Activated T-cell treated with anti-CD3 and anti-CD28 coated beads for 48 hours (primary cell): ENCODE measurements around the gene KAT8.
"Not testable (repeated sequence)": the region's sequence is repeated elsewhere in the genome, so short reads cannot be mapped to it uniquely, and the experiment has no call there.

Source experiments
- DNase-seq: peaks from one replicate; pipeline ENCODE4 v3.0.0-alpha.2; 2020; ENCODE audit warnings: low read depth

Gene KAT8

DNA sequence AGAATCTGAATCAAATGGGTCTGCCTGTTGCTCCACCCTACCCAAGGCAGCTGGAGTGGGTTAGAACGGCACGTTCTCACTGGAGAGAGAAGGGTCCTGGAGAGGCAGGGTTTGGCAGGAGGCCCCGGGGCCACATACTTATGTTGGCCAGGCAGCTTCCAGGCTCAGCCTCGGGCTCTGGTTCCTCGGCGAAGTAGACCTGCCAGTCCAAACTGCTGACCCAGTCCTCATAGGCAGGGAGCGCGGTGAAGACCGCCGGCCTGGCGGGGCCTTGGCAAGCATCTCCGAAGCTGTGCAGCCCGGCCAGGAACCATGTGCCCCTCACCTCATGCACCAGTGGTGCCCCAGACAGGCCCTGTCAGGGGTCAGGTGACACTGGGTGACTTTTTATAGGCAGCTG lies 33.5 kb upstream of the KAT8 start:
- no peak for DNase-seq

- no peak for DNase-seq
Observed at GRCh38 chr16:31084584-31085302, 32.7 kb upstream of the KAT8 start.

DNA sequence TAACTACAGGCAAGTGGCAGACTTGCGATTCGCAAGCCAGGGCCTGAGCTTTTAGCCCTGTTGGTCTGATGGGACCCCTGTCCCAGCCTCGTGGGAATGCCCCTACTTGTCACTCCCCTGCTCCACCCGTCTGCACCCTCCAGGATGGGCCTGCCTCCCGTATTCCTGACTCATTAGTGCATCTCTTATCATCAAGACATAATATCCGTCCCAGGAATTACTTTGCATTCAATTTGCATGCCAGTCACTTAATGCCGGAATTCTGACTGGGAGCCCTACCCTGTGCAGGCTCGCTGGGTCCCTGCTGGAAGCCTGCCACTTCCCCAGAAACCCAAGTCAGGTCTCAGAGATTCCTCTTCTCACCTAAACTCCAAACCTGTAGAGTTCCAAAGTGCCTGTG lies 32.1 kb upstream of the KAT8 start:
- no peak for DNase-seq

- DNase-seq = no peak
Observed at GRCh38 chr16:31085873-31086628, 31.4 kb upstream of the KAT8 start.

- no peak for DNase-seq
Observed at GRCh38 chr16:31086629-31086906, 30.9 kb upstream of the KAT8 start.

- DNase-seq = no peak
Observed at GRCh38 chr16:31087481-31087880, 30.0 kb upstream of the KAT8 start.

DNA sequence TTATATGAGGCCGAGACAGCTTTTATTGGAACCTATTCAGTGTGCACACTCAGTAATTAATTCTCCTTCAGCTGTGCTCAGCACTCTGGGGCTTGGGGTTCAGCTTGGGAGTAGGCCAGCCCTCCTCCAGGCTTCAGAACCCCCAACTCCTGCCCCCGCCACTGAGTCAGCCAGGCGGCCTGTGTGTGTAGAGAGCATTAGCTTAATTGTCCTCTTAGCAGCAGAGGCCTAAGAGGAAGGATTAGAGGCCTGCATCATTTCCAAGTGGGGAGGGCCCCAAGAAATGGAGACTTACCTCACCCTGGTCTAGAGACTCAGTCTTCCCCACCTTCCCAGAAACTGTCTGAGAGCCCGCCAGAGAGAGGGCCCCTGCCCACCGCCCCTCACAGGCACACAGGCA lies 29.5 kb upstream of the KAT8 start:
- DNase-seq = no peak

- no peak for DNase-seq
Observed at GRCh38 chr16:31088459-31089183, 28.8 kb upstream of the KAT8 start, which contains the start of gene PRSS53. Gene PRSS53, minus strand, starts transcription at chr16:31088943. Its CDS starts 134 bp downstream, at chr16:31088809.

DNA sequence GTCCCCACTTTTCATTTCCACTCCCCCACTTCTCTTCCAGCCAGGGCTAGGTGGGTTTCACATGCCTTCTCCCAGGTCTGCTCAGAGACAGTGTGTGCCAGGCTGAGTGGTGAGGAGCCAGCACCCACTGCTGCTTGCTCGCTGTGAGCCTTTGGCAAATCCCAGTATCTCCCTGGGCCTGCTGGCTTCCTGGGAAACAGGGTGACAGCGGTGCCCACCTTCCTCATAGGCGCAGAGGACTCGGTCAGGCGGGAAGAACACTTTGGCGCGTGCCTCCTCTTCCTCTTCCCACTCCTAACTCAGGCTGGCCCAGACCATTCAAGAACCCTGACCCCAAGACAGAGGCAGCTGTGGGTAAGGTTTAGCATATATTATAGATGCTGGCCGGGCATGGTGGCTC lies 28.3 kb upstream of the KAT8 start:
- no peak for DNase-seq

DNA sequence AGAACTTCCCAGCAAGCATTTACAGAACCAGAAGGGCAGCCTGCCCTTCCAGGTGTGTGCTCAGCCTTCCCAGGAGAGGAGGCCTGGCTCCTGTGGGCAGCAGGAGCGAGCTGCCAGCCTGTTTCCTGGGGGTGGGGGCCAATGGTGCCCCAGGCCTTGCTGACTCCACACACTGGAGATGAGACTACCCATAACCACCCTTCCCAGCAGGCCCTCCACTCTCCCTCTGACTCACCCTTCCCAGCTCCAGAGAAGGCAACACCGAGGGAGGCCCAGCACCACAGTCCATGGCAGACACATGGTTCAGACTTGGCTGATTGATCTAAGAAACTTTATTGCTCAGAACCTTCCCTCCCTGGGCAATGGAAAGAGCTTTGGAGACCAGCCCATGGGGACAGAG lies 26.9 kb upstream of the KAT8 start:
- no peak for DNase-seq

DNA sequence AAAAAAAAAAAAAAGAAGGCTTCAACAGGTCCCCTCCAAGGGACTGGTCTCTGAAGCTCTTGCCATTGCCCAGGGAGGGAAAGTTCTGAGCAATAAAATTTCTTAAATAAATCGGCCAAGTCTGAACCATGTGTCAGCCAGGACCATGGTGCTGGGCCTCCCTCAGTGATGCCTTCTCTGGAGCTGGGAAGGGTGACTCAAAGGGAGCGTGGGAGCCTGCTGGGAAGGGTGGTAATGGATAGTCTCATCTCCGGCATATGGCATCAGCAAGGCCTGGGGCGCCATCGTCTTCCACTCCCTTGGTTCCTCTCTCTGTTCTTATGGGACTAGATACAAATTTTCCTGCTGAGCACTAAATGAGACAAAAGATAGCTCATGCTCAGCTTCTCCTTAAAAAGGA lies 25.1 kb upstream of the KAT8 start:
- no peak for DNase-seq

GRCh38 chr16:31093132-31093703 lies 24.2 kb upstream of the KAT8 start:
- no peak for DNase-seq

DNA sequence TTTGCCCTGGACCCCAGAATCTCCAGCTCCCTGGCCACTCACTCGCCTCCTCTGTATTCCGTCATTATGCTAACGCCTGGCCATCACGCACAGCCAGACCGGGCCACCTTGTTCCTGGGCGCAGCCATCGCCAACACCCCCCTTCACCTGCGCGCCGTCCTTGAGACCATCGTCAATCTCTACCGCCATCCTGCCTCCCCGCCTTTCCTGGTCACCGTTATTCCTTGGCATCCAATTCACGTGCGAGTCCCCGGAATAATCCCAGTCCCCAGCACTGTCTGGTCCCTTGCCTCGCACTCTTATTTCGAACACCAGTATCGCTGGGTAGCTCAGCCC lies 23.4 kb upstream of the KAT8 start:
- no peak for DNase-seq

DNA sequence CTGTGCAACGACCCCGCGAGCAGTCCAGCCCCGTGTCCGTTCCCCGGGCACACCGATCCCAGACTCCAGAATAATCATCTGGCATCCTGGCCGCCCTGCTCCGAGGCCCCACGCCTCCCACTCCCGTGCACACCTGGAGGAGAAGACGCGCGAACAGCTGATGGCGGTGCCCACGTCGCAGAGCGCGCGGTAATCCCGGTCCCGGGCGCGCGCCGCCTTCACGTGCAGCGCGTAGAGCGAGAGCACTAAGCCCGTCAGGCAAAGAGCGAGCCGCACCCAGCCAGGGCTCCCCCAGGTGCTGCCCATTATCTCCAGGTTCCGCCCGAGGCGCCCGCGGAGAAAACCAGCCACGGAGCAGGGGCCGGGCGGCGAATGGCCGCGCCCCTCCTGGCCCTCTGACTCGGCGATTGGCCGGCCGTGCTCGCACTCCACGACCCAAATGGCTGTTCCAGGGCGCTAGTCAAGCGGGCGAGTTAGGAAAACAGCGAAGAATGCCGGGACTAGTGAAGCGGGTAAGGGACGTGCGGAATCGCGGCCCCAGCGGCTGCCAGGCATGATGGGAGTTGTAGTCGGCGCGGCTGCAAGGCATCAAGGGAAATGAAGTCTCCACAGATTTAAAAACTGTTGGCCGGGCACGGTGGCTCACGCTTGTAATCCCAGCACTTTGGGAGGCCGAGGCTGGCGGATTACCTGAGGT lies 22.9 kb upstream of the KAT8 start, which contains the start of gene VKORC1:
Gene VKORC1, minus strand, starts transcription at position 374 of the 697 bp plus-strand sequence. Its CDS starts 68 bp downstream, at position 306.
- DNase-seq = peak; percentile 86

GRCh38 chr16:31099860-31100638 lies 17.4 kb upstream of the KAT8 start:
- no peak for DNase-seq

DNA sequence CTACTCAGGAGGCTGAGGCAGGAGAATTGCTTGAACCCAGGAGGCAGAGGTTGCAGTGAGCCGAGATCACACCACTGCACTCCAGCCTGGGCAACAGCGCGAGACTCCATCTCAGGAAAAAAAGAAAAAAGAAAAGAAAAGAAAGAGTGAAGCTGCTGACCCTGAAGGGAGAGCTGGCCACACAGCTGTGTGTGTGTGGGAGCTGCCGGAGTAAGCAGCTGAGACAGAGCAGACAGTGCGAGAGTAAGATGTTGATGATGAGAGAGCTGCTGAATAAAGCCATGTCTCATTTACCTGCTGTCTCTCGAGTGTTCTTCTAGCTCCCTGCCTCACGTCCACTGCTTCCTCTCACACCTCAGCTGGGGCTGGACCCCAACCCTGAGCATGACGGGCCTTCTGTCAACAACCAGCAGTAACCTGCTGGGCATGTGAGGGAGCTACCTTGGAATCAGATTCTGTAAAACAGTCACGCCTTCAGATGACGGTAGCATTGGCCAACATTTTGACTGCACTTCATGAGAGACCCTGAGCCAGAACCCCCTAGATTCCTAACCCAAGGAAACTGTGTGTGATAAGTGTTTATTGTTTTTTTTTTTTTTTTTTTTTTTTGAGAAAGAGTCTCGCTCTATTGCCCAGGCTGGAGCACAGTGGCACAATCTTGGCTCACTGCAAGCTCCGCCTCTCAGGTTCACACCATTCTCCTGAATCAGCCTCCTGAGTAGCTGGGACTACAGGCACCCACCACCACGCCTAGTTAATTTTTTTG lies 16.4 kb upstream of the KAT8 start:
- DNase-seq = not testable (repeated sequence)

DNA sequence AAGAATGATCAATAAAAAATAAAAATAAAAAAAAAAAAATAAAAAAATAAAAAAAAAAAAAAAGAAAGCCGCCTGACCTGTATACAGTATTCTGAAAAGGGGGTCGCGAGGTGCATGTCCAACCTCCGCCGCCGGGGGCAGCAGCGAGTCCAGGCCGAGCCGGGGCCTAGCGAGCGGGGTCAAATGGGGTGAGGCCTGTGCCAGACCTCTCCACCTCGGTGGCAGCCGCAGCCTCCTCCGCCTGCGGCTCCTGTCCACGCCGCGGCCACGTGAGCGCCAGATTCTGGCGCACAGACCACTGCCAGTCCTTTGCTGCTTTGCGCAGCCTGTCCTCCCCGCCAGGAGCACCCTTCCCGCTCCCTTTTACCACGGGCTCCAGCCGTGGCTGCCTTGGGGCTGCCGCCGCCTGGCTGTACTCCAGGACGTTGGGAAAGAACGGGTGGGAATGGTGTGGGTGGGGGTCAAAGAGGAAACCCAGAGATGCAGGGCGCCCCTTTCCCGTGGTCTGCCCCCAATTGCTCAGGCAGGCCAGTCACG lies 11.7 kb upstream of the KAT8 start:
- peak; percentile 85 for DNase-seq

- no peak for DNase-seq
Observed at GRCh38 chr16:31106509-31107464, 10.7 kb upstream of the KAT8 start.

DNA sequence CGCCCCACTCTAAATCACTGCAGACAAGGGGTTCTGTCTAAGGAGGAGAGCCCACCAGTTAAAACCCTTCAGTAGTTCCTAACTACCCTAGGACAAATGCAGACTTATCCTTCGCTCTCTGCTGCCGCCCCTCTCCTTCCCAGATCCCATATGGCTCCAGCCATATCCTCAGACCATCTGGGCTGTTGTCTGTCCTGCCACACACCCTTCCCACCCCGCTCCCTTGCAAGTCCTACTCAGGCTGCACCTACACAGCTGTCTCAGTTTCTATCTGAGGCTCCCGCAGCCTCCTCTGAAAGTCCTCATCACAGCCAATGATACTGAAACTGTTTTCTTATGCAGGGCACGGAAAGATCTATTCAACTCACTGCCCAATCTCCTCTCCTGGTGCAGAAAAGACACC lies 10.0 kb upstream of the KAT8 start:
- DNase-seq = peak; percentile 36
